Measurements from ENCODE around the gene C3orf80.

Gene C3orf80

DNA sequence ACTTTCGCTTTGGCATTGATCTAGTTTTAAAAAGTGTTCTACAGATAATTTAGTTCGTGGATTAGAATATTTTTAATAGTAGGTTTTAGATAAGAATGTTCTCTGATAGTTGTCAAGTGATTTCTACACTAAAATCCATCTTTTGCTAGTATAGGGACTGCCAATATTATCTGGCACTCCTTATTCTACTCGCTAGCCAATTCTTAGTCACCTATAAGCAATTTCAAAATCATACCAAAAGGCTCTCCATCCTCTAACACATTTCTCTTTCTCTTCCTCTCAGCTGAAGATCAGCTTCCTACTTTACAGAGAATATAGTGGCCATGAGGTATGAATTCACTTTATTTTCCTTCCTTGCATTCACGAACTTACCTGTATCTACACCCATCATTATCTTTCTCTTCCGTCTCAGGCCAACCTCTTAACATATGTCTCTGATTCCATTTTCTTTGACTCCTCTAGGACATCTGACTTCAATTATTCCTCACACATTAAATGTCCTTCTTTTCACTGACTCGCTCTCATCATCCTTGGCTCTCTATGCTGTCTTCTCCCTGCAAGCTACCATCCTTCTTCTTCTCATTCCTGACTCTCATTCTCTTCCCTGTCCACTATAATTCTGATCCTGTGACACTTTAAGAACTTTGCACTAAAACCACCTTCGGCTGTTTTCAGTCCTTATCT, 35.5 kb downstream of the C3orf80 start:
- TF ChIP-seq TARDBP (IDR thresholded peaks at IDR 0.05) = no peak
- TF ChIP-seq PKNOX1 (IDR thresholded peaks at IDR 0.05) = no peak
- TF ChIP-seq FOXM1 (IDR thresholded peaks at IDR 0.05; ENCODE audit: borderline replicate concordance) = no peak
- no peak for TF ChIP-seq ARNT (IDR thresholded peaks at IDR 0.05)
- no peak for TF ChIP-seq FOXA1 (IDR thresholded peaks at IDR 0.05)
- TF ChIP-seq LEF1 (IDR thresholded peaks at IDR 0.05; ENCODE audit: borderline replicate concordance) = no peak
- TF ChIP-seq ELF4 (IDR thresholded peaks at IDR 0.05) = no peak
- TF ChIP-seq BHLHE40 (IDR thresholded peaks at IDR 0.05; ENCODE audit: borderline replicate concordance) = no peak
- TF ChIP-seq ZNF384 (IDR thresholded peaks at IDR 0.05) = no peak
- TF ChIP-seq FOXK2 (IDR thresholded peaks at IDR 0.05) = no peak
- TF ChIP-seq SP1 (IDR thresholded peaks at IDR 0.05) = no peak
- no peak for TF ChIP-seq NFRKB (IDR thresholded peaks at IDR 0.05)
- POLR2A ChIA-PET = no interaction called here
- DNase-seq (ENCODE audit: extremely low spot score) = no peak
- CTCF ChIA-PET = no interaction called here

DNA sequence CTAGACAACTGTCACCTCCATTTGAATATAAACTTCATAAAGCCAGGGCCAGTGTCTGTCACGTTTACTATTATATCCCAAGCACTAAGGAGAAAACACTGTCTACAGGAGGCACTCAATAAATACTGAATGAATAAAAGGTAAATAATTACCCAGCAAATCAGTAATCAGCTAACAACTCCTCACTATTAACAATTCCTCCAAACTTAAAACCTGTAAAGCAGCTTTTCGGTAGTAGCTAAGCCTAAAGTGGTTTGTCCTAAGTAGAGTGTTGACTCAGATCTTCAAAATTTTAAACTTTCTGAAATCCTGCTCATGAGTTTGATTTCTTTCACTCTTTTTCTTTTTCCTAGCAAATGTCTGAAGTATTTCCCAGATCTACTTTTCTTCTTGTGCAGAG, 39.9 kb downstream of the C3orf80 start:
- no peak for TF ChIP-seq FOXA1 (IDR thresholded peaks at IDR 0.05)
- TF ChIP-seq L3MBTL2 (conservative IDR thresholded peaks at IDR 0.05) = no peak
- no peak for TF ChIP-seq NFRKB (IDR thresholded peaks at IDR 0.05)
- no peak for TF ChIP-seq SP1 (IDR thresholded peaks at IDR 0.05)
- TF ChIP-seq SUZ12 (IDR thresholded peaks at IDR 0.05) = no peak
- no peak for TF ChIP-seq ARNT (IDR thresholded peaks at IDR 0.05)
- TF ChIP-seq CTBP1 (IDR thresholded peaks at IDR 0.05; ENCODE audit: borderline replicate concordance) = no peak
- TF ChIP-seq FOXK2 (IDR thresholded peaks at IDR 0.05) = no peak
- TF ChIP-seq BHLHE40 (IDR thresholded peaks at IDR 0.05; ENCODE audit: borderline replicate concordance) = no peak
- TF ChIP-seq FOXM1 (IDR thresholded peaks at IDR 0.05; ENCODE audit: borderline replicate concordance) = no peak
- no peak for TF ChIP-seq TARDBP (IDR thresholded peaks at IDR 0.05)
- TF ChIP-seq LEF1 (IDR thresholded peaks at IDR 0.05; ENCODE audit: borderline replicate concordance) = no peak
- no peak for TF ChIP-seq PKNOX1 (IDR thresholded peaks at IDR 0.05)
- TF ChIP-seq ZNF384 (IDR thresholded peaks at IDR 0.05) = no peak
- no peak for TF ChIP-seq ELF4 (IDR thresholded peaks at IDR 0.05)
- no peak for TF ChIP-seq HDGF (IDR thresholded peaks at IDR 0.05; ENCODE audit: borderline replicate concordance)
- ChIA-PET CTCF (no interaction called here), POLR2A (no interaction called here)
- DNase-seq (ENCODE audit: extremely low spot score) = no peak

Measured in HEK293T (cell line).